Gastrocnemius medialis (tissue), 4 donors: ENCODE measurements around the gene SRD5A3.

Source experiments
- POLR2A ChIP-seq, 2 donors: fragments of 450-650 bp; IDR thresholded peaks; one replicate each; pipeline ENCODE4 v1.6.1; 2017; ENCODE audit warnings: antibody characterized with exemption in 2 of 2, mild to moderate bottlenecking in 2 of 2, moderate library complexity in 2 of 2
- TF ChIP-seq, protein P1 (sequence below), 5 experiments: fragments of 450-650 bp in 3 of 5; fragments of 200-600 bp in 2 of 5; sonication (generic) in 2 of 5; IDR thresholded peaks in 4 of 5; conservative IDR thresholded peaks in 1 of 5; 1 replicate in 4 of 5; 2 replicates in 1 of 5; pipeline ENCODE4 v1.5.1; 2016 to 2019; ENCODE audit warnings: antibody characterized with exemption in 5 of 5, mild to moderate bottlenecking in 3 of 5, moderate library complexity in 3 of 5

- TF ChIP-seq, protein P1, sequence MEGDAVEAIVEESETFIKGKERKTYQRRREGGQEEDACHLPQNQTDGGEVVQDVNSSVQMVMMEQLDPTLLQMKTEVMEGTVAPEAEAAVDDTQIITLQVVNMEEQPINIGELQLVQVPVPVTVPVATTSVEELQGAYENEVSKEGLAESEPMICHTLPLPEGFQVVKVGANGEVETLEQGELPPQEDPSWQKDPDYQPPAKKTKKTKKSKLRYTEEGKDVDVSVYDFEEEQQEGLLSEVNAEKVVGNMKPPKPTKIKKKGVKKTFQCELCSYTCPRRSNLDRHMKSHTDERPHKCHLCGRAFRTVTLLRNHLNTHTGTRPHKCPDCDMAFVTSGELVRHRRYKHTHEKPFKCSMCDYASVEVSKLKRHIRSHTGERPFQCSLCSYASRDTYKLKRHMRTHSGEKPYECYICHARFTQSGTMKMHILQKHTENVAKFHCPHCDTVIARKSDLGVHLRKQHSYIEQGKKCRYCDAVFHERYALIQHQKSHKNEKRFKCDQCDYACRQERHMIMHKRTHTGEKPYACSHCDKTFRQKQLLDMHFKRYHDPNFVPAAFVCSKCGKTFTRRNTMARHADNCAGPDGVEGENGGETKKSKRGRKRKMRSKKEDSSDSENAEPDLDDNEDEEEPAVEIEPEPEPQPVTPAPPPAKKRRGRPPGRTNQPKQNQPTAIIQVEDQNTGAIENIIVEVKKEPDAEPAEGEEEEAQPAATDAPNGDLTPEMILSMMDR (IDR thresholded peaks at IDR 0.05 in 4 of 5, conservative IDR thresholded peaks at IDR 0.05 in 1 of 5) = no peak
- no peak for TF ChIP-seq POLR2A (IDR thresholded peaks at IDR 0.05)
These were observed 20.6 kb downstream of the SRD5A3 start for GRCh38 chr4:55366621-55367020.
